Measurements from ENCODE around the gene PSMF1. TPM values are rescaled to one million over a fixed set of nuclear protein-coding genes. Genes with fewer than 3 reads are reported as not detected.
A peak's percentile ranks its signal among the peaks of the same experiment; 100 is the strongest.

PSMF1 gene
- total and polyA plus RNA-seq, 2 of the 13 experiments (the other 11 are each of a cell fraction or from before 2014, with no cell fraction given) = 82.5 to 86.0 TPM

GRCh38 chr20:1118336-1119127, at the start of gene PSMF1 (continued):
- TF ChIP-seq ZNF790 (CRISPR knock-in tag; IDR thresholded peaks at IDR 0.05; ENCODE audit: borderline replicate concordance) = peak; percentile 69; the same call in 1 of the 2 replicates
- TF ChIP-seq ZNF414 (CRISPR knock-in tag; IDR thresholded peaks at IDR 0.05) = peak; percentile 100
- TF ChIP-seq RBAK (CRISPR knock-in tag; IDR thresholded peaks at IDR 0.05) = peak; percentile 90
- peak; percentile 98 for TF ChIP-seq ZFP1 (CRISPR knock-in tag; IDR thresholded peaks at IDR 0.05)
- peak; percentile 99 for TF ChIP-seq ASH2L (IDR thresholded peaks at IDR 0.05; ENCODE audit: insufficient read length, low read depth, low read length)
- peak; percentile 59; the same call in 1 of the 2 replicates for TF ChIP-seq RNF2 (conservative IDR thresholded peaks at IDR 0.05; ENCODE audit: low read depth)
- no peak for TF ChIP-seq SCMH1 (CRISPR knock-in tag; IDR thresholded peaks at IDR 0.05; ENCODE audit: borderline replicate concordance)
- peak; percentile 86 for TF ChIP-seq CREB1 (IDR thresholded peaks at IDR 0.05)
- TF ChIP-seq CREB1 (CRISPR knock-in tag; IDR thresholded peaks at IDR 0.05) = peak; percentile 71; the same call in 1 of the 2 replicates
- TF ChIP-seq ZNF75D (CRISPR knock-in tag; IDR thresholded peaks at IDR 0.05; ENCODE audit: borderline replicate concordance) = no peak
- TF ChIP-seq ZNF382 (CRISPR knock-in tag; IDR thresholded peaks at IDR 0.05; ENCODE audit: borderline replicate concordance) = no peak
- peak; percentile 13; the same call in 1 of the 2 replicates for TF ChIP-seq ZNF572 (CRISPR knock-in tag; IDR thresholded peaks at IDR 0.05)
- TF ChIP-seq, protein P1, sequence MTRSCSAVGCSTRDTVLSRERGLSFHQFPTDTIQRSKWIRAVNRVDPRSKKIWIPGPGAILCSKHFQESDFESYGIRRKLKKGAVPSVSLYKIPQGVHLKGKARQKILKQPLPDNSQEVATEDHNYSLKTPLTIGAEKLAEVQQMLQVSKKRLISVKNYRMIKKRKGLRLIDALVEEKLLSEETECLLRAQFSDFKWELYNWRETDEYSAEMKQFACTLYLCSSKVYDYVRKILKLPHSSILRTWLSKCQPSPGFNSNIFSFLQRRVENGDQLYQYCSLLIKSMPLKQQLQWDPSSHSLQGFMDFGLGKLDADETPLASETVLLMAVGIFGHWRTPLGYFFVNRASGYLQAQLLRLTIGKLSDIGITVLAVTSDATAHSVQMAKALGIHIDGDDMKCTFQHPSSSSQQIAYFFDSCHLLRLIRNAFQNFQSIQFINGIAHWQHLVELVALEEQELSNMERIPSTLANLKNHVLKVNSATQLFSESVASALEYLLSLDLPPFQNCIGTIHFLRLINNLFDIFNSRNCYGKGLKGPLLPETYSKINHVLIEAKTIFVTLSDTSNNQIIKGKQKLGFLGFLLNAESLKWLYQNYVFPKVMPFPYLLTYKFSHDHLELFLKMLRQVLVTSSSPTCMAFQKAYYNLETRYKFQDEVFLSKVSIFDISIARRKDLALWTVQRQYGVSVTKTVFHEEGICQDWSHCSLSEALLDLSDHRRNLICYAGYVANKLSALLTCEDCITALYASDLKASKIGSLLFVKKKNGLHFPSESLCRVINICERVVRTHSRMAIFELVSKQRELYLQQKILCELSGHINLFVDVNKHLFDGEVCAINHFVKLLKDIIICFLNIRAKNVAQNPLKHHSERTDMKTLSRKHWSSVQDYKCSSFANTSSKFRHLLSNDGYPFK (CRISPR knock-in tag; IDR thresholded peaks at IDR 0.05; ENCODE audit: borderline replicate concordance) = peak; percentile 100
- TF ChIP-seq, protein P2, sequence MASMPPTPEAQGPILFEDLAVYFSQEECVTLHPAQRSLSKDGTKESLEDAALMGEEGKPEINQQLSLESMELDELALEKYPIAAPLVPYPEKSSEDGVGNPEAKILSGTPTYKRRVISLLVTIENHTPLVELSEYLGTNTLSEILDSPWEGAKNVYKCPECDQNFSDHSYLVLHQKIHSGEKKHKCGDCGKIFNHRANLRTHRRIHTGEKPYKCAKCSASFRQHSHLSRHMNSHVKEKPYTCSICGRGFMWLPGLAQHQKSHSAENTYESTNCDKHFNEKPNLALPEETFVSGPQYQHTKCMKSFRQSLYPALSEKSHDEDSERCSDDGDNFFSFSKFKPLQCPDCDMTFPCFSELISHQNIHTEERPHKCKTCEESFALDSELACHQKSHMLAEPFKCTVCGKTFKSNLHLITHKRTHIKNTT (CRISPR knock-in tag; IDR thresholded peaks at IDR 0.05) = no peak; the same call in 1 of the 2 replicates
- TF ChIP-seq HMG20A (CRISPR knock-in tag; IDR thresholded peaks at IDR 0.05; ENCODE audit: borderline replicate concordance) = peak; percentile 68; the same call in 1 of the 2 replicates
- TF ChIP-seq, protein P3, sequence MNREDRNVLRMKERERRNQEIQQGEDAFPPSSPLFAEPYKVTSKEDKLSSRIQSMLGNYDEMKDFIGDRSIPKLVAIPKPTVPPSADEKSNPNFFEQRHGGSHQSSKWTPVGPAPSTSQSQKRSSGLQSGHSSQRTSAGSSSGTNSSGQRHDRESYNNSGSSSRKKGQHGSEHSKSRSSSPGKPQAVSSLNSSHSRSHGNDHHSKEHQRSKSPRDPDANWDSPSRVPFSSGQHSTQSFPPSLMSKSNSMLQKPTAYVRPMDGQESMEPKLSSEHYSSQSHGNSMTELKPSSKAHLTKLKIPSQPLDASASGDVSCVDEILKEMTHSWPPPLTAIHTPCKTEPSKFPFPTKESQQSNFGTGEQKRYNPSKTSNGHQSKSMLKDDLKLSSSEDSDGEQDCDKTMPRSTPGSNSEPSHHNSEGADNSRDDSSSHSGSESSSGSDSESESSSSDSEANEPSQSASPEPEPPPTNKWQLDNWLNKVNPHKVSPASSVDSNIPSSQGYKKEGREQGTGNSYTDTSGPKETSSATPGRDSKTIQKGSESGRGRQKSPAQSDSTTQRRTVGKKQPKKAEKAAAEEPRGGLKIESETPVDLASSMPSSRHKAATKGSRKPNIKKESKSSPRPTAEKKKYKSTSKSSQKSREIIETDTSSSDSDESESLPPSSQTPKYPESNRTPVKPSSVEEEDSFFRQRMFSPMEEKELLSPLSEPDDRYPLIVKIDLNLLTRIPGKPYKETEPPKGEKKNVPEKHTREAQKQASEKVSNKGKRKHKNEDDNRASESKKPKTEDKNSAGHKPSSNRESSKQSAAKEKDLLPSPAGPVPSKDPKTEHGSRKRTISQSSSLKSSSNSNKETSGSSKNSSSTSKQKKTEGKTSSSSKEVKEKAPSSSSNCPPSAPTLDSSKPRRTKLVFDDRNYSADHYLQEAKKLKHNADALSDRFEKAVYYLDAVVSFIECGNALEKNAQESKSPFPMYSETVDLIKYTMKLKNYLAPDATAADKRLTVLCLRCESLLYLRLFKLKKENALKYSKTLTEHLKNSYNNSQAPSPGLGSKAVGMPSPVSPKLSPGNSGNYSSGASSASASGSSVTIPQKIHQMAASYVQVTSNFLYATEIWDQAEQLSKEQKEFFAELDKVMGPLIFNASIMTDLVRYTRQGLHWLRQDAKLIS (CRISPR knock-in tag; IDR thresholded peaks at IDR 0.05) = no peak
- TF ChIP-seq, protein P4, sequence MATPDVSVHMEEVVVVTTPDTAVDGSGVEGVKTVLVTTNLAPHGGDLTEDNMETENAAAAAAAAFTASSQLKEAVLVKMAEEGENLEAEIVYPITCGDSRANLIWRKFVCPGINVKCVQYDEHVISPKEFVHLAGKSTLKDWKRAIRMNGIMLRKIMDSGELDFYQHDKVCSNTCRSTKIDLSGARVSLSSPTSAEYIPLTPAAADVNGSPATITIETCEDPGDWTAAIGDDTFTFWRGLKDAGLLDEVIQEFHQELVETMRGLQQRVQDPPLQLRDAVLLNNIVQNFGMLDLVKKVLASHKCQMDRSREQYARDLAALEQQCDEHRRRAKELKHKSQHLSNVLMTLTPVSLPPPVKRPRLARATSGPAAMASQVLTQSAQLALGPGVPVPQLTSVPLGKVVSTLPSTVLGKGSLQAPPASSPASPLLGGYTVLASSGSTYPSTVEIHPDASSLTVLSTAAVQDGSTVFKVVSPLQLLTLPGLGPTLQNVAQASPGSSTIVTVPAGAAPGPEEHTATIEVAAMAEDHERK (CRISPR knock-in tag; IDR thresholded peaks at IDR 0.05; ENCODE audit: low read depth) = peak; percentile 58
- peak; percentile 95 for TF ChIP-seq ZNF343 (CRISPR knock-in tag; IDR thresholded peaks at IDR 0.05)
